Panc1 (cell line): ENCODE data around the gene PIGK. TPM values are rescaled to one million over a fixed set of nuclear protein-coding genes. Genes with fewer than 3 reads are reported as not detected.

Source experiments
- ATAC-seq: fragments of 200-7000 bp; cut with Tn5 transposase; 2 replicates; pipeline ENCODE4 v1.9.1; 2020; ENCODE audit warnings: mild to moderate bottlenecking, moderate library complexity
- BruUV-seq: library from RNA; stranded (reverse); fragments of 400-500 nt; replicated peaks from 2 replicates; lab custom pipeline; 2021; lab: Mats Ljungman, UMichigan
- CTCF ChIA-PET: fragments of 300-600 bp; sonication (Branson Sonifier 250); formaldehyde crosslinking; loops from one replicate; lab custom pipeline; 2022; ENCODE audit warnings: antibody characterized with exemption; lab: Charles Lee
- POLR2A ChIA-PET: fragments of 300-600 bp; sonication (Branson Sonifier 250); formaldehyde crosslinking; loops from one replicate; lab custom pipeline; 2022; ENCODE audit warnings: antibody characterized with exemption; lab: Charles Lee
- DNase-seq: peaks from one replicate; pipeline ENCODE4 v3.0.0-alpha.2; 2010; ENCODE audit warnings: low read depth, low spot score
- H3K27ac ChIP-seq: 2 replicates; pipeline ENCODE4 v1.5.1; 2011; ENCODE audit warnings: mild to moderate bottlenecking, low read length, inconsistent platforms
- H3K27me3 ChIP-seq: fragments of 200-500 bp; sonication (Bioruptor generic); 2 replicates; pipeline ENCODE4 v1.6.0; 2014; ENCODE audit warnings: low read length, inconsistent platforms; ENCODE audit not compliant: control insufficient read depth, insufficient read depth
- H3K36me3 ChIP-seq: fragments of 200-500 bp; sonication (Bioruptor generic); 2 replicates; pipeline ENCODE4 v1.5.1; 2014; ENCODE audit warnings: inconsistent platforms, mild to moderate bottlenecking, low read length, moderate library complexity; ENCODE audit not compliant: control insufficient read depth, insufficient read depth
- H3K4me1 ChIP-seq: 2 replicates; pipeline ENCODE4 v1.5.1; 2011; ENCODE audit warnings: inconsistent platforms, mild to moderate bottlenecking, low read length, moderate library complexity; ENCODE audit not compliant: control insufficient read depth, insufficient read depth
- H3K4me3 ChIP-seq, 2 experiments: 2 replicates each; pipeline ENCODE4 v1.5.1; 2011 to 2012; ENCODE audit warnings: low read depth in 2 of 2, low read length in 2 of 2, mild to moderate bottlenecking in 2 of 2, inconsistent platforms in 1 of 2, moderate library complexity in 1 of 2
- H3K9me3 ChIP-seq: fragments of 200-500 bp; sonication (Bioruptor generic); 2 replicates; pipeline ENCODE4 v1.5.1; 2014; ENCODE audit warnings: low read depth, mild to moderate bottlenecking, inconsistent platforms, low read length, moderate library complexity; ENCODE audit not compliant: control insufficient read depth, insufficient read depth
- POLR2AphosphoS5 ChIP-seq: IDR thresholded peaks from 2 replicates; pipeline ENCODE4 v1.6.1; 2012; ENCODE audit warnings: mild to moderate bottlenecking, low read depth, low read length, moderate library complexity
- REST ChIP-seq, 2 experiments: IDR thresholded peaks; 2 replicates each; pipeline ENCODE4 v1.6.1; 2011 to 2012; ENCODE audit warnings: low read depth in 2 of 2, control low read depth in 1 of 2, low read length in 1 of 2, mild to moderate bottlenecking in 1 of 2, moderate library complexity in 1 of 2; ENCODE audit not compliant: insufficient read depth in 1 of 2
- SIN3A ChIP-seq: IDR thresholded peaks from 2 replicates; pipeline ENCODE4 v1.6.1; 2012; ENCODE audit warnings: low read depth, mild to moderate bottlenecking, low read length, moderate library complexity, borderline replicate concordance; ENCODE audit not compliant: insufficient read depth
- TCF7L2 ChIP-seq: IDR thresholded peaks from 2 replicates; pipeline ENCODE4 v1.6.1; 2011; ENCODE audit warnings: mild to moderate bottlenecking, low read depth, low read length, inconsistent platforms
- in situ Hi-C: cut with HindIII; loops from 2 replicates; pipeline ENCODE4 v1.10.0; 2016; ENCODE audit warnings: low sequenced_read_pairs, low pct_unique_long_range_greater_than_20kb
- intact Hi-C: fragments of 100-400 bp; cut with micrococcal nuclease; formaldehyde crosslinking; loops from one replicate; pipeline ENCODE4 v1.10.0; 2022; ENCODE audit not compliant: unreplicated experiment
- total RNA-seq: library from RNA; stranded (reverse); gene quantifications from one replicate; pipeline ENCODE4 v1.2.1, GENCODE V29; 2021; ENCODE audit not compliant: unreplicated experiment
- TF ChIP-seq, protein P1 (sequence below): fragments of 450-650 bp; IDR thresholded peaks from 2 replicates; pipeline ENCODE4 v1.5.1; 2017; ENCODE audit warnings: mild to moderate bottlenecking

Gene PIGK
- total RNA-seq, 1 experiment from 2014 or later = 26.8 TPM

DNA sequence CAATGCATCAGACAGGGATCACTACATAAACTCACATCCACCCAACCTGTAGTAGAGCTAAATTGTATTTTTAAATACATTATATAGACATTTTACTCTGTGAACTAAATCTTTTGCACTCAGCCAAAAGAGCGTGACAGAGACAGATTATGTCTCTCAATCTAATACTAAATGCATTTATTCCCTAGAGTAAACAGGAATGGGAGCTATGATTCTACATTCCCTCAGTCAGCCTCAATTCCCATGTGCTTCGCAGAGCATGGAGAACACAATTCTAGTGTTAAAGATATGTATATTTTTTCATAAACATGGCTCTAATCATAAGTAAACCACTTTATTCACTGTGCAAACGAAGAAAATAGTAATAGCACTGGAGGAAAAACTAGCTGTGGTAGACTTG is 16.5 kb downstream of the PIGK start:
- no peak overlapping the region for H3K27ac ChIP-seq
- H3K27me3 ChIP-seq = no peaks in the 10 kb centered on the region
- POLR2A ChIA-PET = no interaction called here
- DNase-seq (no peak), ATAC-seq (no peak)
- H3K4me1 ChIP-seq = no peaks in the 10 kb centered on the region
- in situ Hi-C loops (no loop called here), intact Hi-C loops (no loop called here)
- CTCF ChIA-PET = no interaction called here
- BruUV-seq = no TSS peak
- no peak for TF ChIP-seq POLR2AphosphoS5
- TF ChIP-seq TCF7L2 = no peak
- TF ChIP-seq, protein P1, sequence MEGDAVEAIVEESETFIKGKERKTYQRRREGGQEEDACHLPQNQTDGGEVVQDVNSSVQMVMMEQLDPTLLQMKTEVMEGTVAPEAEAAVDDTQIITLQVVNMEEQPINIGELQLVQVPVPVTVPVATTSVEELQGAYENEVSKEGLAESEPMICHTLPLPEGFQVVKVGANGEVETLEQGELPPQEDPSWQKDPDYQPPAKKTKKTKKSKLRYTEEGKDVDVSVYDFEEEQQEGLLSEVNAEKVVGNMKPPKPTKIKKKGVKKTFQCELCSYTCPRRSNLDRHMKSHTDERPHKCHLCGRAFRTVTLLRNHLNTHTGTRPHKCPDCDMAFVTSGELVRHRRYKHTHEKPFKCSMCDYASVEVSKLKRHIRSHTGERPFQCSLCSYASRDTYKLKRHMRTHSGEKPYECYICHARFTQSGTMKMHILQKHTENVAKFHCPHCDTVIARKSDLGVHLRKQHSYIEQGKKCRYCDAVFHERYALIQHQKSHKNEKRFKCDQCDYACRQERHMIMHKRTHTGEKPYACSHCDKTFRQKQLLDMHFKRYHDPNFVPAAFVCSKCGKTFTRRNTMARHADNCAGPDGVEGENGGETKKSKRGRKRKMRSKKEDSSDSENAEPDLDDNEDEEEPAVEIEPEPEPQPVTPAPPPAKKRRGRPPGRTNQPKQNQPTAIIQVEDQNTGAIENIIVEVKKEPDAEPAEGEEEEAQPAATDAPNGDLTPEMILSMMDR = no peak
- no peak for TF ChIP-seq REST (IDR thresholded peaks at IDR 0.05; ENCODE audit: insufficient read depth in 1 of 2, low read depth in 2 of 2, low read length in 1 of 2)
- no peak for TF ChIP-seq SIN3A
- H3K9me3 ChIP-seq = no peaks in the 10 kb centered on the region
- H3K36me3 ChIP-seq = no peaks in the 10 kb centered on the region
- no peak overlapping the region for H3K4me3 ChIP-seq

- intact Hi-C loops = no loop called here
- CTCF ChIA-PET = no interaction called here
Observed at GRCh38 chr1:77200806-77201205, 18.4 kb downstream of the PIGK start.

More at GRCh38 chr1:77200806-77201205, 18.4 kb downstream of the PIGK start:
- H3K9me3 ChIP-seq = no peaks in the 10 kb centered on the region
- H3K36me3 ChIP-seq = no peaks in the 10 kb centered on the region
- no peaks in the 10 kb centered on the region for H3K27me3 ChIP-seq
- no TSS peak for BruUV-seq
- TF ChIP-seq REST (IDR thresholded peaks at IDR 0.05; ENCODE audit: insufficient read depth in 1 of 2, low read depth in 2 of 2, low read length in 1 of 2) = no peak
- no peak for TF ChIP-seq POLR2AphosphoS5
- TF ChIP-seq, protein P1 = no peak
- no peak for TF ChIP-seq SIN3A
- TF ChIP-seq TCF7L2 = no peak
- no peak overlapping the region for H3K27ac ChIP-seq
- no peak for ATAC-seq
- in situ Hi-C loops = no loop called here
- H3K4me1 ChIP-seq = no peaks in the 10 kb centered on the region
- no peak for DNase-seq
- H3K4me3 ChIP-seq = no peak overlapping the region
- POLR2A ChIA-PET = no interaction called here
